ENCODE results near the gene MAMSTR.
"Not testable (repeated sequence)": the region's sequence is repeated elsewhere in the genome, so short reads cannot be mapped to it uniquely, and the experiment has no call there.

Gene MAMSTR

GRCh38 chr19:48719263-48720171, at the start of gene MAMSTR:
Gene MAMSTR (minus strand): TSS chr19:48719725. CDS start chr19:48719031, 694 bp downstream.
- peak within 1 kb of the TSS; percentile 58 for H3K4me3 ChIP-seq (ENCODE audit: low read depth, low read length)
- no peak for DNase-seq (ENCODE audit: low read depth)

GRCh38 chr19:48768994-48769713, 49.6 kb upstream of the MAMSTR start:
- no peak for TF ChIP-seq POLR2A (IDR thresholded peaks at IDR 0.05; ENCODE audit: extremely low read depth, insufficient read length)
- TF ChIP-seq MYC (IDR thresholded peaks at IDR 0.05; ENCODE audit: low read depth, low read length), result no peak
- TF ChIP-seq CTCF (IDR thresholded peaks at IDR 0.05; ENCODE audit: low read depth, low read length), result no peak
- no peak for TF ChIP-seq MAX (IDR thresholded peaks at IDR 0.05; ENCODE audit: low read depth, low read length)
- no peak overlapping the region for H3K4me3 ChIP-seq (ENCODE audit: low read depth, low read length)
- peak; percentile 59 for DNase-seq (ENCODE audit: low read depth)

More at GRCh38 chr19:48719263-48720171, at the start of gene MAMSTR:
- no peak for TF ChIP-seq MAX (IDR thresholded peaks at IDR 0.05; ENCODE audit: low read depth, low read length)
- no peak for TF ChIP-seq CTCF (IDR thresholded peaks at IDR 0.05; ENCODE audit: low read depth, low read length)
- no peak for TF ChIP-seq MYC (IDR thresholded peaks at IDR 0.05; ENCODE audit: low read depth, low read length)
- no peak for TF ChIP-seq POLR2A (IDR thresholded peaks at IDR 0.05; ENCODE audit: extremely low read depth, insufficient read length)

GRCh38 chr19:48768171-48768753, 48.7 kb upstream of the MAMSTR start:
- DNase-seq (ENCODE audit: low read depth); H3K4me3 ChIP-seq (ENCODE audit: low read depth, low read length): not testable (repeated sequence)

GRCh38 chr19:48765816-48766215, 46.3 kb upstream of the MAMSTR start:
- H3K4me3 ChIP-seq (ENCODE audit: low read depth, low read length); DNase-seq (ENCODE audit: low read depth): not testable (repeated sequence)

- peak; percentile 37 for TF ChIP-seq POLR2A (IDR thresholded peaks at IDR 0.05; ENCODE audit: extremely low read depth, insufficient read length)
- no peak for TF ChIP-seq CTCF (IDR thresholded peaks at IDR 0.05; ENCODE audit: low read depth, low read length)
- no peak for TF ChIP-seq MAX (IDR thresholded peaks at IDR 0.05; ENCODE audit: low read depth, low read length)
- no peak for TF ChIP-seq MYC (IDR thresholded peaks at IDR 0.05; ENCODE audit: low read depth, low read length)
- peak; percentile 66 for DNase-seq (ENCODE audit: low read depth)
- no peak overlapping the region for H3K4me3 ChIP-seq (ENCODE audit: low read depth, low read length)
Observed at GRCh38 chr19:48760504-48761205, 41.1 kb upstream of the MAMSTR start.

GRCh38 chr19:48757741-48758144, 38.2 kb upstream of the MAMSTR start:
- DNase-seq (ENCODE audit: low read depth), result no peak
- no peak overlapping the region for H3K4me3 ChIP-seq (ENCODE audit: low read depth, low read length)
- TF ChIP-seq MYC (IDR thresholded peaks at IDR 0.05; ENCODE audit: low read depth, low read length) (no peak), POLR2A (IDR thresholded peaks at IDR 0.05; ENCODE audit: extremely low read depth, insufficient read length) (no peak), MAX (IDR thresholded peaks at IDR 0.05; ENCODE audit: low read depth, low read length) (no peak), CTCF (IDR thresholded peaks at IDR 0.05; ENCODE audit: low read depth, low read length) (no peak)
